Transverse colon (tissue), 4 donors: ENCODE data around the gene PRCP. TPM values are rescaled to one million over a fixed set of nuclear protein-coding genes. Genes with fewer than 3 reads are reported as not detected.

Experiments used
- DNase-seq: peaks from one replicate; pipeline ENCODE4 v3.0.0-alpha.2; 2019
- H3K27ac ChIP-seq, 4 donors: fragments of 200-600 bp; sonication (generic); 2 replicates each; pipeline ENCODE4 v1.5.1; 2016 to 2018; ENCODE audit warnings: inconsistent platforms in 4 of 4
- H3K27me3 ChIP-seq: fragments of 200-600 bp; sonication (generic); 2 replicates; pipeline ENCODE4 v1.5.1; 2017; ENCODE audit warnings: inconsistent platforms
- H3K36me3 ChIP-seq, 4 donors: fragments of 200-600 bp; sonication (generic); 2 replicates each; pipeline ENCODE4 v1.5.1; 2017 to 2019; ENCODE audit warnings: inconsistent platforms in 4 of 4
- H3K4me1 ChIP-seq, 4 donors: fragments of 200-600 bp; sonication (generic); 2 replicates each; pipeline ENCODE4 v1.5.1; 2017 to 2020; ENCODE audit warnings: inconsistent platforms in 4 of 4
- H3K4me3 ChIP-seq, 4 donors: fragments of 200-600 bp; sonication (generic); 1 replicate in 1 of 4; 2 replicates in 3 of 4; pipeline versions ENCODE4 v1.5.1 to v1.6.1; 2017 to 2019; ENCODE audit warnings: inconsistent platforms in 4 of 4
- H3K9me3 ChIP-seq, 2 donors: fragments of 200-600 bp; sonication (generic); 2 replicates each; pipeline ENCODE4 v1.5.1; 2017 to 2019; ENCODE audit warnings: inconsistent platforms in 2 of 2
- EP300 ChIP-seq: sonication (generic); formaldehyde crosslinking; IDR thresholded peaks from one replicate; pipeline ENCODE4 v1.6.1; 2017; ENCODE audit warnings: antibody characterized with exemption, low read depth
- POLR2A ChIP-seq: fragments of 450-650 bp; IDR thresholded peaks from one replicate; pipeline ENCODE4 v1.6.1; 2016; ENCODE audit warnings: antibody characterized with exemption, mild to moderate bottlenecking, moderate library complexity
- POLR2AphosphoS5 ChIP-seq, 3 donors: sonication (generic); formaldehyde crosslinking; IDR thresholded peaks; one replicate each; pipeline ENCODE4 v1.6.1; 2016; ENCODE audit warnings: antibody characterized with exemption in 3 of 3
- WGBS, 2 donors: methylation state at CpG; one replicate each; pipeline ENCODE4 v1.1.5; 2018; ENCODE audit warnings: low coverage in 1 of 2; 5-methylcytosine and 5-hydroxymethylcytosine counted together
- in situ Hi-C, 4 donors: fragments of 200-750 bp; cut with MboI; loops; one replicate each; pipeline versions ENCODE4 v1.15.0 to v1.15.1; 2017; ENCODE audit warnings: low sequenced_read_pairs in 3 of 4, low pct_ligation_motif_present in 1 of 4, low pct_unique_long_range_greater_than_20kb in 1 of 4
- intact Hi-C: fragments of 100-400 bp; cut with DNase I; formaldehyde crosslinking; loops from one replicate; pipeline ENCODE4 v1.15.1; 2023; ENCODE audit warnings: low total_unique reads
- total RNA-seq, 4 donors: library from RNA; depleted of rRNA; stranded (reverse); fragments of >200 nt; gene quantifications; one replicate each; pipeline ENCODE4 v1.1.0, GENCODE V29; 2016
- TF ChIP-seq, protein P1 (sequence below), 5 experiments: fragments of 200-600 bp in 3 of 5; fragments of 450-650 bp in 2 of 5; sonication (generic) in 3 of 5; IDR thresholded peaks; 1 replicate in 2 of 5; 2 replicates in 3 of 5; pipeline ENCODE4 v1.5.1; 2016 to 2017; ENCODE audit warnings: antibody characterized with exemption in 5 of 5, inconsistent platforms in 3 of 5, mild to moderate bottlenecking in 2 of 5, moderate library complexity in 1 of 5

The PRCP gene
- total RNA-seq, 4 donors from 2014 or later, result 20.9 to 34.8 (median 29.9) TPM

DNA sequence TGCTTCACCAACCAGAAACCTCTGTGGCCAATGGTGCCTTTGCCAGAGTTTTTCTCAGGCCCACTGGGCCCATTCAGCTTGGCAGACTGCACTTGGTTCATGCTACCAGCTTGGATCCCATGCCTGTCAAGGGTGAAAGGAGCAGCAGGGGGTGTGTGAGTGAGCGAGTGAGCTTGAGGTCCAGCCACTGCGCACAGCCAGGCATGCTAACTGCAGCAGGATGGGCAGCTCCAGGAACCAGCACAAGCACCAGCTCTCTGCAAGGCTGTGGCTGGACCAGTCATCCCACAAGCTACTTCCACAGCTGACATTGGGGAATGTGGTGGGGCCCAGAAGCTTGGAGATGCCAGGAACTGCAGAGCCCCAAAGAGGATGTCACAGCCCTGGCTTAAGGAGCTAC is 42.1 kb upstream of the PRCP start:
- WGBS, 2 donors, result 100% methylated on average over 2 of the region's 2 CpGs; no CpG with 5 or more reads in 1 of the 2 donors
- Histone ChIP-seq H3K4me1 (no peaks in the 10 kb centered on the region), H3K36me3 (no peaks in the 10 kb centered on the region), H3K27ac (no peak overlapping the region), H3K4me3 (no peak overlapping the region), H3K9me3 (no peaks in the 10 kb centered on the region), H3K27me3 (no peaks in the 10 kb centered on the region)
- no peak for DNase-seq
- in situ Hi-C loops, result no loop called here
- TF ChIP-seq POLR2A (no peak), EP300 (no peak), POLR2AphosphoS5 (IDR thresholded peaks at IDR 0.05) (no peak)
- intact Hi-C loops, result no loop called here

- Histone ChIP-seq H3K4me3 (no peak overlapping the region), H3K27me3 (no peaks in the 10 kb centered on the region), H3K4me1 (no peaks in the 10 kb centered on the region), H3K27ac (no peak overlapping the region), H3K36me3 (no peaks in the 10 kb centered on the region), H3K9me3 (no peaks in the 10 kb centered on the region)
- intact Hi-C loops, result no loop called here
- WGBS, 2 donors, result 97% methylated on average over 2 of the region's 2 CpGs; no CpG with 5 or more reads in 1 of the 2 donors
- in situ Hi-C loops, result no loop called here
- TF ChIP-seq, protein P1, sequence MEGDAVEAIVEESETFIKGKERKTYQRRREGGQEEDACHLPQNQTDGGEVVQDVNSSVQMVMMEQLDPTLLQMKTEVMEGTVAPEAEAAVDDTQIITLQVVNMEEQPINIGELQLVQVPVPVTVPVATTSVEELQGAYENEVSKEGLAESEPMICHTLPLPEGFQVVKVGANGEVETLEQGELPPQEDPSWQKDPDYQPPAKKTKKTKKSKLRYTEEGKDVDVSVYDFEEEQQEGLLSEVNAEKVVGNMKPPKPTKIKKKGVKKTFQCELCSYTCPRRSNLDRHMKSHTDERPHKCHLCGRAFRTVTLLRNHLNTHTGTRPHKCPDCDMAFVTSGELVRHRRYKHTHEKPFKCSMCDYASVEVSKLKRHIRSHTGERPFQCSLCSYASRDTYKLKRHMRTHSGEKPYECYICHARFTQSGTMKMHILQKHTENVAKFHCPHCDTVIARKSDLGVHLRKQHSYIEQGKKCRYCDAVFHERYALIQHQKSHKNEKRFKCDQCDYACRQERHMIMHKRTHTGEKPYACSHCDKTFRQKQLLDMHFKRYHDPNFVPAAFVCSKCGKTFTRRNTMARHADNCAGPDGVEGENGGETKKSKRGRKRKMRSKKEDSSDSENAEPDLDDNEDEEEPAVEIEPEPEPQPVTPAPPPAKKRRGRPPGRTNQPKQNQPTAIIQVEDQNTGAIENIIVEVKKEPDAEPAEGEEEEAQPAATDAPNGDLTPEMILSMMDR (IDR thresholded peaks at IDR 0.05), result no peak
- TF ChIP-seq EP300, result no peak
- no peak for TF ChIP-seq POLR2A
- TF ChIP-seq POLR2AphosphoS5 (IDR thresholded peaks at IDR 0.05), result no peak
- DNase-seq, result no peak
These were observed 39.2 kb upstream of the PRCP start for GRCh38 chr11:82939456-82939855.

GRCh38 chr11:82937554-82937953 is 37.3 kb upstream of the PRCP start:
- in situ Hi-C loops (no loop called here), intact Hi-C loops (no loop called here)
- no peaks in the 10 kb centered on the region for H3K27me3 ChIP-seq
- no peaks in the 10 kb centered on the region for H3K36me3 ChIP-seq
- H3K27ac ChIP-seq, result no peak overlapping the region
- no peak overlapping the region for H3K4me3 ChIP-seq
- WGBS, 2 donors, result 96 to 100% methylated on average over 1 to 2 of the region's 2 CpGs
- no peak for DNase-seq
- H3K4me1 ChIP-seq, result no peaks in the 10 kb centered on the region
- no peaks in the 10 kb centered on the region for H3K9me3 ChIP-seq
- TF ChIP-seq, protein P1 (IDR thresholded peaks at IDR 0.05), result no peak
- no peak for TF ChIP-seq POLR2AphosphoS5 (IDR thresholded peaks at IDR 0.05)
- TF ChIP-seq POLR2A, result no peak
- no peak for TF ChIP-seq EP300

DNA sequence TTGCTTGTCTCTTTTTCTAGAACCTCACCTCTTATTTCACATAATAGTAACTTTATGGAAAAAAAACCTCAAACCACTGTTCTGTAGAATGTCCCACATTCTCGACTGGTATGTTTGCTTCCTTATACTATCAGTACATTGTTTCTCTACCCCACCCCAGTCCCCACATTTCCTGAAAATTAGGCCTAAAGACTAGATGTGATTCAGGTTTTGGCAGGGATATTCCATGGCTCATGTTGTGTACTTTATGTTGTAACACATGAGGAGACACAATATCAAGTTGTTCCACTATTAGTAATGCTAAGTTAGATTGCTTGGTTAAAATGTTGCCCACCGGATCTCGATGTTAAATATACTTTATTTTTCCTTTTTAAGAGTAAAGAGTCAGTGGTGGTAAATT is 36.0 kb upstream of the PRCP start:
- no peak overlapping the region for H3K27ac ChIP-seq
- TF ChIP-seq POLR2A (no peak), EP300 (no peak), POLR2AphosphoS5 (IDR thresholded peaks at IDR 0.05) (no peak)
- TF ChIP-seq, protein P1 (IDR thresholded peaks at IDR 0.05), result no peak
- H3K9me3 ChIP-seq, result no peaks in the 10 kb centered on the region
- no peak overlapping the region for H3K4me3 ChIP-seq
- DNase-seq, result no peak
- H3K27me3 ChIP-seq, result no peaks in the 10 kb centered on the region
- no peaks in the 10 kb centered on the region for H3K4me1 ChIP-seq
- in situ Hi-C loops (no loop called here), intact Hi-C loops (no loop called here)
- no peaks in the 10 kb centered on the region for H3K36me3 ChIP-seq
- 91 to 94% methylated on average over 3 of the region's 3 CpGs for WGBS, 2 donors

DNA sequence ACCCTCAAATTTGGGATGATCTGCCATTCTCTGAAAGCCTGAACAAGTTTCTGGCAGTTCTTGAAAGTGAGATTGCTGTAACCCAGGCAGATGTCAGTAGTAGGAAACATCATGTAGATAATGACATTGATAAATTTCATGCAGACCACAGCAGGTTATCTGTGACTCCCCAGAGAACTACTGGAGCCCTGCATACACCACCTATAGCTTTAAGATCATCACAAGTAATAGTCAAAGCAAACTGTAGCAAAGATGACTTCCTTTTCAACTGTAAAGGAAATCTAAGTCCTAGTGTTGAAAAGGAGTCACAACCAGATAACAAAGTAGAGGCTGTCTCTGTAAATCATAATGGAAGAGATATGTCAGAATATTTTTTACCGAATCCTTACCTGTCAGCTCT is 32.3 kb upstream of the PRCP start:
- Histone ChIP-seq H3K36me3 (no peaks in the 10 kb centered on the region), H3K27me3 (no peaks in the 10 kb centered on the region), H3K9me3 (no peaks in the 10 kb centered on the region), H3K27ac (no peak overlapping the region), H3K4me1 (no peaks in the 10 kb centered on the region), H3K4me3 (no peak overlapping the region)
- intact Hi-C loops (no loop called here), in situ Hi-C loops (no loop called here)
- no peak for DNase-seq
- TF ChIP-seq, protein P1 (IDR thresholded peaks at IDR 0.05), result no peak
- no peak for TF ChIP-seq POLR2A
- TF ChIP-seq EP300, result no peak
- no peak for TF ChIP-seq POLR2AphosphoS5 (IDR thresholded peaks at IDR 0.05)
- WGBS, 2 donors, result 91 to 93% methylated on average over 1 of the region's 1 CpG
